Chondrocyte (in vitro differentiated cells): ENCODE measurements around the gene MAS1. TPM values are rescaled to one million over a fixed set of nuclear protein-coding genes. Genes with fewer than 3 reads are reported as not detected.

Experiments used
- DNase-seq: peaks from one replicate; pipeline ENCODE4 v3.0.0; 2021; ENCODE audit warnings: mixed read lengths, low spot score
- H3K27ac Mint-ChIP-seq: one replicate; pipeline ENCODE4 v1.8.0; 2021; ENCODE audit warnings: mild to moderate bottlenecking, moderate library complexity, mixed read lengths; ENCODE audit not compliant: unreplicated experiment
- H3K27me3 Mint-ChIP-seq: 2 replicates; pipeline ENCODE4 v1.8.0; 2021; ENCODE audit warnings: low read depth, mixed read lengths
- H3K36me3 Mint-ChIP-seq: 2 replicates; pipeline ENCODE4 v1.8.0; 2021; ENCODE audit warnings: low read depth, mixed read lengths
- H3K4me1 Mint-ChIP-seq: 2 replicates; pipeline ENCODE4 v1.8.0; 2021; ENCODE audit warnings: low read depth, mild to moderate bottlenecking, mixed read lengths
- H3K4me3 Mint-ChIP-seq: one replicate; pipeline ENCODE4 v1.8.0; 2021; ENCODE audit warnings: mild to moderate bottlenecking, moderate library complexity, mixed read lengths; ENCODE audit not compliant: unreplicated experiment
- H3K9me3 Mint-ChIP-seq: 2 replicates; pipeline ENCODE4 v1.8.0; 2021; ENCODE audit warnings: low read depth, mixed read lengths
- total RNA-seq: library from RNA; stranded (reverse); gene quantifications from 3 replicates; pipeline ENCODE4 v1.2.1, GENCODE V29; 2021
- TF ChIP-seq, protein P1 (sequence below): fragments of 200-600 bp; sonication (generic); IDR thresholded peaks from 2 replicates; pipeline ENCODE4 v1.5.0; 2021; ENCODE audit warnings: antibody characterized with exemption, mild to moderate bottlenecking, moderate library complexity

The MAS1 gene
- total RNA-seq, 1 donor from 2014 or later, result not detected

DNA sequence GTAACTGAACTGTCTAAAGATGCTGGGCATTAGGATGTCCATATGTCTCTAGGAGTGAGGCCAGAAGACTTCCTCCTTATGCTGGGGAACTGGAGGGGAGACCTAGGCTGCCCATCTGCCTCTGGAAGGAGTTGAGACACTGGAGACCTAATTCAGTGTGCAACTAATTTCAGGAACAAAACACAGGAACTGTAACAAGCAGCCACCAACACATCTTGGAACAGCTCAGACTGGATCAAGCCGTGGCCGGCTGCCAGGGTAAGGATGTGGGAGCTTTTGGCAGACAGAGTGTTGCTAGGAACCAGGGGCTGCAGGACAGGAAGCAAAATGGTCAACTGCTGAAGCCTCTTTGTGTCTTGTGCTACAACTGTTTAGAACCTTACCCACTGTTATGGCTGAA is 16.4 kb upstream of the MAS1 start:
- Mint-ChIP-seq H3K4me3 (no peak overlapping the region), H3K27ac (peak overlapping the region; percentile 38)
- no peak for DNase-seq

GRCh38 chr6:159875194-159875593 is 15.6 kb upstream of the MAS1 start:
- no peak for DNase-seq
- no peak overlapping the region for H3K27ac Mint-ChIP-seq
- H3K4me3 Mint-ChIP-seq, result no peak overlapping the region
- H3K27me3 Mint-ChIP-seq, result no peaks in the 10 kb centered on the region
- H3K36me3 Mint-ChIP-seq, result no peaks in the 10 kb centered on the region
- H3K9me3 Mint-ChIP-seq, result no peaks in the 10 kb centered on the region
- TF ChIP-seq, protein P1, sequence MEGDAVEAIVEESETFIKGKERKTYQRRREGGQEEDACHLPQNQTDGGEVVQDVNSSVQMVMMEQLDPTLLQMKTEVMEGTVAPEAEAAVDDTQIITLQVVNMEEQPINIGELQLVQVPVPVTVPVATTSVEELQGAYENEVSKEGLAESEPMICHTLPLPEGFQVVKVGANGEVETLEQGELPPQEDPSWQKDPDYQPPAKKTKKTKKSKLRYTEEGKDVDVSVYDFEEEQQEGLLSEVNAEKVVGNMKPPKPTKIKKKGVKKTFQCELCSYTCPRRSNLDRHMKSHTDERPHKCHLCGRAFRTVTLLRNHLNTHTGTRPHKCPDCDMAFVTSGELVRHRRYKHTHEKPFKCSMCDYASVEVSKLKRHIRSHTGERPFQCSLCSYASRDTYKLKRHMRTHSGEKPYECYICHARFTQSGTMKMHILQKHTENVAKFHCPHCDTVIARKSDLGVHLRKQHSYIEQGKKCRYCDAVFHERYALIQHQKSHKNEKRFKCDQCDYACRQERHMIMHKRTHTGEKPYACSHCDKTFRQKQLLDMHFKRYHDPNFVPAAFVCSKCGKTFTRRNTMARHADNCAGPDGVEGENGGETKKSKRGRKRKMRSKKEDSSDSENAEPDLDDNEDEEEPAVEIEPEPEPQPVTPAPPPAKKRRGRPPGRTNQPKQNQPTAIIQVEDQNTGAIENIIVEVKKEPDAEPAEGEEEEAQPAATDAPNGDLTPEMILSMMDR, result no peak
- H3K4me1 Mint-ChIP-seq, result peaks cover 13% of the 10 kb centered on the region

More for the DNA sequence above, 16.4 kb upstream of the MAS1 start:
- peaks cover 13% of the 10 kb centered on the region for H3K4me1 Mint-ChIP-seq
- TF ChIP-seq, protein P1, result no peak
- H3K36me3 Mint-ChIP-seq, result no peaks in the 10 kb centered on the region
- H3K9me3 Mint-ChIP-seq, result peaks cover 2% of the 10 kb centered on the region
- H3K27me3 Mint-ChIP-seq, result no peaks in the 10 kb centered on the region

DNA sequence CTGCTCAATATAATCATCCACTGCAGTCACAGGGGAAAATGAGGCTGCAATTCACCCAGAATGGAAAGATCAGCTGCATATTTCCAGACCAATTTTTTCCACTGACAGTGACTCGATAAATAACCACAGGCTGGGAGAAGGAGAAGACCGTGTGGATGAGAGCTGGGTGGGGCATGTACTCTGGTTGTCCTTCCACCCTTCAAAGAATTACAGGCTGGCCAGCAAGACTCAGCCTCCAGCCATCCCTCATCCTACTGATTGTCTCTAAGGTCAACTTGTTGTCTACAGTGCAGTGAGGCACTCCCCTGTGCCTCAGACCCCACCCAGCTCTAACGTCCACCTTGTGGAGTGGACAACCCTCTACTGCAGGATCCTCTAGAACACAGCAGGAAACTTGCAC is 14.5 kb upstream of the MAS1 start:
- Mint-ChIP-seq H3K4me3 (no peak overlapping the region), H3K36me3 (no peaks in the 10 kb centered on the region), H3K27me3 (no peaks in the 10 kb centered on the region)

GRCh38 chr6:159877256-159877808 is 13.5 kb upstream of the MAS1 start:
- Mint-ChIP-seq H3K36me3 (no peaks in the 10 kb centered on the region), H3K27me3 (no peaks in the 10 kb centered on the region), H3K9me3 (no peaks in the 10 kb centered on the region), H3K27ac (no peak overlapping the region), H3K4me3 (no peak overlapping the region), H3K4me1 (peaks cover 13% of the 10 kb centered on the region)
- TF ChIP-seq, protein P1, result no peak
- no peak for DNase-seq

More for the DNA sequence above, 14.5 kb upstream of the MAS1 start:
- H3K9me3 Mint-ChIP-seq, result no peaks in the 10 kb centered on the region
- TF ChIP-seq, protein P1, result no peak
- H3K27ac Mint-ChIP-seq, result no peak overlapping the region
- DNase-seq, result no peak
- H3K4me1 Mint-ChIP-seq, result peaks cover 13% of the 10 kb centered on the region

DNA sequence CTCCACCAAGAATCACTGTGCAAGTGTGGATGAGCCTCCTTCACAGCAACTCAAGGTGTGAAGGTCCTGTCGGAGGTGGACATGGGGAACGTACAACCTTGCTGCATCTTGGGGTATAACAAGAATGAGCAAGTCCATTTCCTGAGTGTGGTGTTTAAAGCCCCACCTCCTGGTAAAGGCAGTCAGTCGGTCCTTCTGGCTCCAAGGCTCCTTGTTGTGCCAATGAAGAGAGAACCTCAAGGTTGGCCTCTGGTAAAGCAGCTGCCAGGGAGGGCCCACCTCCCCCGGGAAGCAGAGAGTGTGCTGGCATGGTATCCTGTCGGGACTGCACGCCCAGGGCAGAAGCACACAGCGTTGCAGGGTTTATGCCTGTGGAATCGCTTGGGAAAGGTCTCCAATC is 12.4 kb upstream of the MAS1 start:
- no peak for DNase-seq
- Mint-ChIP-seq H3K4me3 (no peak overlapping the region), H3K27me3 (no peaks in the 10 kb centered on the region), H3K36me3 (no peaks in the 10 kb centered on the region), H3K4me1 (peaks cover 13% of the 10 kb centered on the region), H3K27ac (no peak overlapping the region), H3K9me3 (no peaks in the 10 kb centered on the region)
- TF ChIP-seq, protein P1, result no peak
